IMR-90 (cell line): ENCODE measurements around the gene ACOX1. TPM values are rescaled to one million over a fixed set of nuclear protein-coding genes. Genes with fewer than 3 reads are reported as not detected.

Experiments
- ATAC-seq: fragments of 200-7000 bp; cut with Tn5 transposase; 2 replicates; pipeline ENCODE4 v1.9.1; 2020; ENCODE audit warnings: low read depth, mild to moderate bottlenecking, moderate library complexity
- BruUV-seq: library from RNA; stranded (reverse); fragments of 400-500 nt; replicated peaks from 2 replicates; lab custom pipeline; 2021; lab: Mats Ljungman, UMichigan
- CTCF ChIA-PET: fragments of 300-600 bp; formaldehyde crosslinking; extraction: SDS; loops from one replicate; lab custom pipeline; 2021; ENCODE audit warnings: antibody characterized with exemption; lab: Yijun Ruan, JAX
- POLR2A ChIA-PET: fragments of 300-600 bp; sonication (Branson Sonifier 250); formaldehyde crosslinking; loops from one replicate; lab custom pipeline; 2022; ENCODE audit warnings: antibody characterized with exemption; ENCODE audit not compliant: unreplicated experiment; lab: Charles Lee
- DNase-seq: peaks from one replicate; pipeline ENCODE4 v3.0.0; 2013
- H2AFZ ChIP-seq: replicated peaks from 2 replicates; pipeline ENCODE3; 2013; ENCODE audit warnings: low read length, mild to moderate bottlenecking; ENCODE audit not compliant: poor library complexity
- H2AK5ac ChIP-seq: 2 replicates; pipeline ENCODE4 v1.6.1; 2013; ENCODE audit warnings: low read depth, low read length, inconsistent platforms
- H2AK9ac ChIP-seq: replicated peaks from 2 replicates; pipeline ENCODE3; 2013; ENCODE audit warnings: mild to moderate bottlenecking, low read depth, low read length, moderate library complexity; ENCODE audit not compliant: poor library complexity
- H2BK120ac ChIP-seq: 2 replicates; pipeline ENCODE4 v1.6.1; 2013; ENCODE audit warnings: low read depth, low read length, inconsistent platforms
- H2BK15ac ChIP-seq: 3 replicates; pipeline ENCODE4 v1.6.1; 2013; ENCODE audit warnings: low read depth, low read length, inconsistent platforms
- H2BK20ac ChIP-seq: 2 replicates; pipeline ENCODE4 v1.6.1; 2013; ENCODE audit warnings: low read depth, mild to moderate bottlenecking, inconsistent platforms, low read length, moderate library complexity
- H2BK5ac ChIP-seq: 2 replicates; pipeline ENCODE4 v1.6.1; 2013; ENCODE audit warnings: mild to moderate bottlenecking, low read depth, low read length, inconsistent platforms; ENCODE audit not compliant: poor library complexity, severe bottlenecking
- H3K14ac ChIP-seq: replicated peaks from 2 replicates; pipeline ENCODE4 v1.6.1; 2013; ENCODE audit warnings: low read depth, low read length, inconsistent platforms
- H3K18ac ChIP-seq: 2 replicates; pipeline ENCODE4 v1.6.1; 2013; ENCODE audit warnings: low read depth, low read length, control low read depth
- H3K23ac ChIP-seq: 2 replicates; pipeline ENCODE4 v1.6.1; 2013; ENCODE audit warnings: low read depth, low read length, inconsistent platforms
- H3K27ac ChIP-seq: 2 replicates; pipeline ENCODE4 v1.5.1; 2013; ENCODE audit warnings: mild to moderate bottlenecking, control low read depth, low read length; ENCODE audit not compliant: insufficient read depth
- H3K27me3 ChIP-seq: 2 replicates; pipeline ENCODE4 v1.6.1; 2013; ENCODE audit warnings: low read length; ENCODE audit not compliant: control insufficient read depth, insufficient read depth
- H3K36me3 ChIP-seq: 2 replicates; pipeline ENCODE4 v1.6.1; 2013; ENCODE audit warnings: low read length, mixed read lengths; ENCODE audit not compliant: control insufficient read depth, insufficient read depth
- H3K4ac ChIP-seq: 2 replicates; pipeline ENCODE4 v1.6.1; 2013; ENCODE audit warnings: low read depth, low read length, inconsistent platforms
- H3K4me1 ChIP-seq: 2 replicates; pipeline ENCODE4 v1.6.1; 2013; ENCODE audit warnings: low read length, mixed read lengths; ENCODE audit not compliant: control insufficient read depth, insufficient read depth
- H3K4me2 ChIP-seq: 2 replicates; pipeline ENCODE4 v1.6.1; 2013; ENCODE audit warnings: low read depth, mild to moderate bottlenecking, control low read depth, low read length, moderate library complexity
- H3K4me3 ChIP-seq: 2 replicates; pipeline ENCODE4 v1.5.1; 2013; ENCODE audit warnings: low read depth, mild to moderate bottlenecking, control low read depth, low read length, moderate library complexity; ENCODE audit not compliant: insufficient read depth
- H3K56ac ChIP-seq: 2 replicates; pipeline ENCODE4 v1.6.1; 2013; ENCODE audit warnings: low read length, inconsistent platforms; ENCODE audit not compliant: insufficient read depth; ENCODE audit errors: extremely low read depth
- H3K79me1 ChIP-seq, 2 experiments: 2 replicates each; pipeline ENCODE4 v1.6.1; 2013; ENCODE audit warnings: low read length in 2 of 2, inconsistent platforms in 1 of 2, low read depth in 1 of 2
- H3K9ac ChIP-seq: 2 replicates; pipeline ENCODE4 v1.6.1; 2013; ENCODE audit warnings: low read depth, low read length, control low read depth
- H3K9me1 ChIP-seq: 2 replicates; pipeline ENCODE4 v1.6.1; 2013; ENCODE audit warnings: low read length, inconsistent platforms; ENCODE audit not compliant: insufficient read depth
- H3K9me3 ChIP-seq: 2 replicates; pipeline ENCODE4 v1.6.1; 2013; ENCODE audit warnings: low read length; ENCODE audit not compliant: control insufficient read depth, insufficient read depth
- H4K20me1 ChIP-seq: 2 replicates; pipeline ENCODE4 v1.6.1; 2013; ENCODE audit warnings: low read length, inconsistent platforms; ENCODE audit not compliant: insufficient read depth
- H4K5ac ChIP-seq: 2 replicates; pipeline ENCODE4 v1.6.1; 2013; ENCODE audit warnings: mild to moderate bottlenecking, low read depth, low read length, control low read depth
- H4K8ac ChIP-seq, 2 experiments: 2 replicates each; pipeline ENCODE4 v1.6.1; 2013; ENCODE audit warnings: low read depth in 2 of 2, low read length in 2 of 2, control low read depth in 1 of 2, inconsistent platforms in 1 of 2
- H4K91ac ChIP-seq: 2 replicates; pipeline ENCODE4 v1.6.1; 2013; ENCODE audit warnings: low read depth, low read length, inconsistent platforms; ENCODE audit not compliant: insufficient read depth
- BHLHE40 ChIP-seq: fragments of 150-350 bp; IDR thresholded peaks from 2 replicates; pipeline ENCODE4 v1.6.1; 2016; ENCODE audit warnings: mild to moderate bottlenecking, low read depth, low read length
- CEBPB ChIP-seq: IDR thresholded peaks from 2 replicates; pipeline ENCODE4 v1.6.1; 2012; ENCODE audit warnings: low read depth, low read length, improper control_type of control experiment
- CHD1 ChIP-seq: IDR thresholded peaks from 2 replicates; pipeline ENCODE4 v1.6.1; 2012; ENCODE audit warnings: low read depth, low read length, improper control_type of control experiment
- FOS ChIP-seq: fragments of 150-350 bp; IDR thresholded peaks from 2 replicates; pipeline ENCODE4 v1.6.1; 2016; ENCODE audit warnings: low read depth, low read length
- MAFK ChIP-seq: IDR thresholded peaks from 2 replicates; pipeline ENCODE4 v1.6.1; 2012; ENCODE audit warnings: low read depth, low read length, improper control_type of control experiment
- MAZ ChIP-seq: IDR thresholded peaks from 2 replicates; pipeline ENCODE4 v1.6.1; 2012; ENCODE audit warnings: low read depth, mild to moderate bottlenecking, low read length, improper control_type of control experiment, moderate library complexity, borderline replicate concordance
- MXI1 ChIP-seq: IDR thresholded peaks from 2 replicates; pipeline ENCODE4 v1.6.1; 2012; ENCODE audit warnings: low read depth, mild to moderate bottlenecking, low read length, moderate library complexity, borderline replicate concordance
- NFE2L2 ChIP-seq: fragments of 150-350 bp; IDR thresholded peaks from 2 replicates; pipeline ENCODE4 v1.6.1; 2016; ENCODE audit warnings: low read depth, mild to moderate bottlenecking, low read length
- POLR2A ChIP-seq: IDR thresholded peaks from 2 replicates; pipeline ENCODE4 v1.6.1; 2012; ENCODE audit warnings: mild to moderate bottlenecking, low read depth, low read length
- RAD21 ChIP-seq: IDR thresholded peaks from 2 replicates; pipeline ENCODE4 v1.6.1; 2012; ENCODE audit warnings: low read length, improper control_type of control experiment
- RCOR1 ChIP-seq: IDR thresholded peaks from 2 replicates; pipeline ENCODE4 v1.6.1; 2012; ENCODE audit warnings: mild to moderate bottlenecking, low read length, improper control_type of control experiment; ENCODE audit not compliant: insufficient replicate concordance
- RFX5 ChIP-seq: IDR thresholded peaks from 2 replicates; pipeline ENCODE4 v1.8.0; 2012; ENCODE audit warnings: low read depth, mild to moderate bottlenecking, low read length, moderate library complexity
- SMC3 ChIP-seq: fragments of 150-350 bp; IDR thresholded peaks from 2 replicates; pipeline ENCODE4 v1.6.1; 2016; ENCODE audit warnings: low read depth, mild to moderate bottlenecking, antibody characterized with exemption, low read length, moderate library complexity
- WGBS, 2 experiments: methylation state at CpG; one replicate each; pipeline versions ENCODE4 v1.1.5 to v1.1.7; 2013; ENCODE audit warnings: missing lambda C conversion rate in 2 of 2; ENCODE audit not compliant: insufficient read length in 1 of 2; ENCODE audit errors: extremely low coverage in 2 of 2; 5-methylcytosine and 5-hydroxymethylcytosine counted together
- dilution Hi-C: fragments of 300-500 bp; cut with HindIII; formaldehyde crosslinking; loops from one replicate; pipeline ENCODE4 v1.14.3; 2018; ENCODE audit warnings: low sequenced_read_pairs; ENCODE audit not compliant: unreplicated experiment
- in situ Hi-C: fragments of 300-500 bp; cut with MboI; formaldehyde crosslinking; loops from 3 replicates; pipeline ENCODE4 v1.14.3; 2019; ENCODE audit warnings: low sequenced_read_pairs, inconsistent platforms, mixed read lengths
- intact Hi-C: fragments of 100-400 bp; cut with micrococcal nuclease; formaldehyde crosslinking; loops from 2 replicates; pipeline ENCODE4 v1.10.0; 2022
- polyA plus RNA-seq, 3 experiments: library from polyadenylated mRNA; depleted of rRNA; stranded (reverse); fragments of >200 nt; gene quantifications; 2 replicates each; pipeline ENCODE4 v1.2.3, GENCODE V29; 2012; ENCODE audit warnings: low replicate concordance in 1 of 3
- total RNA-seq: library from RNA; depleted of rRNA; stranded (reverse); fragments of >200 nt; gene quantifications from 2 replicates; pipeline ENCODE4 v1.2.3, GENCODE V29; 2012
- TF ChIP-seq, protein P1 (sequence below): fragments of 150-350 bp; IDR thresholded peaks from 2 replicates; pipeline ENCODE4 v1.6.1; 2016; ENCODE audit warnings: low read depth, mild to moderate bottlenecking, low read length, moderate library complexity, borderline replicate concordance
- TF ChIP-seq, protein P2 (sequence below): conservative IDR thresholded peaks from 2 replicates; pipeline ENCODE4 v1.5.1; 2012; ENCODE audit warnings: mild to moderate bottlenecking, low read depth, low read length, improper control_type of control experiment
- TF ChIP-seq, protein P3 (sequence below): fragments of 150-350 bp; IDR thresholded peaks from 2 replicates; pipeline ENCODE4 v1.6.1; 2017; ENCODE audit warnings: mild to moderate bottlenecking, antibody characterized with exemption, low read length, low read depth

Gene ACOX1
- total and polyA plus RNA-seq, 2 of the 4 experiments (the other 2 are of a cell fraction), result 16.1 to 94.8 TPM

- POLR2A ChIA-PET, result no interaction called here
- dilution Hi-C loops (no loop called here), in situ Hi-C loops (no loop called here), intact Hi-C loops (loop anchor here (5.0 kb wide), 1 partner anchor 35 kb away; no protein-coding TSS in a partner anchor)
- Histone ChIP-seq H2AK5ac (no peak overlapping the region), H3K56ac (no peak overlapping the region), H2BK5ac (no peak overlapping the region), H4K20me1 (no peaks in the 10 kb centered on the region), H3K9me1 (peaks cover 5% of the 10 kb centered on the region; the same call in 1 of the 2 replicates), H2AFZ (no peak overlapping the region), H3K4me3 (no peak overlapping the region), H2BK15ac (no peak overlapping the region), H4K91ac (no peak overlapping the region), H3K79me1 (peaks cover 5 to 9% of the 10 kb centered on the region in 2 experiments; a peak in 2 of 4 replicates), H2BK120ac (no peak overlapping the region), H2AK9ac (no peak overlapping the region), H3K4me2 (no peak overlapping the region), H2BK20ac (no peak overlapping the region), H3K14ac (no peak overlapping the region), H3K4ac (no peak overlapping the region), H3K18ac (no peak overlapping the region), H3K36me3 (peaks cover 8% of the 10 kb centered on the region), H3K9me3 (no peaks in the 10 kb centered on the region), H3K4me1 (peaks cover 3% of the 10 kb centered on the region; the same call in 1 of the 2 replicates), H3K9ac (no peak overlapping the region), H4K8ac (no peak overlapping the region), H4K5ac (no peak overlapping the region), H3K27ac (no peak overlapping the region), H3K27me3 (no peaks in the 10 kb centered on the region), H3K23ac (no peak overlapping the region)
- CTCF ChIA-PET, result interaction anchor here (0.7 kb wide), 1 partner anchor 93 kb away, joined by 4 read pairs; no protein-coding TSS in a partner anchor
- TF ChIP-seq BHLHE40 (no peak), NFE2L2 (no peak), FOS (no peak), POLR2A (no peak), RCOR1 (no peak), SMC3 (no peak), RFX5 (no peak), CEBPB (no peak), MXI1 (no peak), MAFK (no peak), RAD21 (no peak), MAZ (no peak), CHD1 (no peak)
- TF ChIP-seq, protein P1, sequence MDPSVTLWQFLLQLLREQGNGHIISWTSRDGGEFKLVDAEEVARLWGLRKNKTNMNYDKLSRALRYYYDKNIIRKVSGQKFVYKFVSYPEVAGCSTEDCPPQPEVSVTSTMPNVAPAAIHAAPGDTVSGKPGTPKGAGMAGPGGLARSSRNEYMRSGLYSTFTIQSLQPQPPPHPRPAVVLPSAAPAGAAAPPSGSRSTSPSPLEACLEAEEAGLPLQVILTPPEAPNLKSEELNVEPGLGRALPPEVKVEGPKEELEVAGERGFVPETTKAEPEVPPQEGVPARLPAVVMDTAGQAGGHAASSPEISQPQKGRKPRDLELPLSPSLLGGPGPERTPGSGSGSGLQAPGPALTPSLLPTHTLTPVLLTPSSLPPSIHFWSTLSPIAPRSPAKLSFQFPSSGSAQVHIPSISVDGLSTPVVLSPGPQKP, result no peak
- TF ChIP-seq, protein P2, sequence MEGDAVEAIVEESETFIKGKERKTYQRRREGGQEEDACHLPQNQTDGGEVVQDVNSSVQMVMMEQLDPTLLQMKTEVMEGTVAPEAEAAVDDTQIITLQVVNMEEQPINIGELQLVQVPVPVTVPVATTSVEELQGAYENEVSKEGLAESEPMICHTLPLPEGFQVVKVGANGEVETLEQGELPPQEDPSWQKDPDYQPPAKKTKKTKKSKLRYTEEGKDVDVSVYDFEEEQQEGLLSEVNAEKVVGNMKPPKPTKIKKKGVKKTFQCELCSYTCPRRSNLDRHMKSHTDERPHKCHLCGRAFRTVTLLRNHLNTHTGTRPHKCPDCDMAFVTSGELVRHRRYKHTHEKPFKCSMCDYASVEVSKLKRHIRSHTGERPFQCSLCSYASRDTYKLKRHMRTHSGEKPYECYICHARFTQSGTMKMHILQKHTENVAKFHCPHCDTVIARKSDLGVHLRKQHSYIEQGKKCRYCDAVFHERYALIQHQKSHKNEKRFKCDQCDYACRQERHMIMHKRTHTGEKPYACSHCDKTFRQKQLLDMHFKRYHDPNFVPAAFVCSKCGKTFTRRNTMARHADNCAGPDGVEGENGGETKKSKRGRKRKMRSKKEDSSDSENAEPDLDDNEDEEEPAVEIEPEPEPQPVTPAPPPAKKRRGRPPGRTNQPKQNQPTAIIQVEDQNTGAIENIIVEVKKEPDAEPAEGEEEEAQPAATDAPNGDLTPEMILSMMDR, result no peak
- TF ChIP-seq, protein P3, sequence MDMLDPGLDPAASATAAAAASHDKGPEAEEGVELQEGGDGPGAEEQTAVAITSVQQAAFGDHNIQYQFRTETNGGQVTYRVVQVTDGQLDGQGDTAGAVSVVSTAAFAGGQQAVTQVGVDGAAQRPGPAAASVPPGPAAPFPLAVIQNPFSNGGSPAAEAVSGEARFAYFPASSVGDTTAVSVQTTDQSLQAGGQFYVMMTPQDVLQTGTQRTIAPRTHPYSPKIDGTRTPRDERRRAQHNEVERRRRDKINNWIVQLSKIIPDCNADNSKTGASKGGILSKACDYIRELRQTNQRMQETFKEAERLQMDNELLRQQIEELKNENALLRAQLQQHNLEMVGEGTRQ, result no peak
- ATAC-seq, result no peak
- no CpG with 5 or more reads among the region's 4 CpGs for WGBS, 2 experiments
- DNase-seq, result no peak
- no TSS peak for BruUV-seq
Measured at GRCh38 chr17:75942473-75942872, 36.5 kb downstream of the ACOX1 start.
